Measurements from ENCODE around the gene SGO2.

The SGO2 gene

DNA sequence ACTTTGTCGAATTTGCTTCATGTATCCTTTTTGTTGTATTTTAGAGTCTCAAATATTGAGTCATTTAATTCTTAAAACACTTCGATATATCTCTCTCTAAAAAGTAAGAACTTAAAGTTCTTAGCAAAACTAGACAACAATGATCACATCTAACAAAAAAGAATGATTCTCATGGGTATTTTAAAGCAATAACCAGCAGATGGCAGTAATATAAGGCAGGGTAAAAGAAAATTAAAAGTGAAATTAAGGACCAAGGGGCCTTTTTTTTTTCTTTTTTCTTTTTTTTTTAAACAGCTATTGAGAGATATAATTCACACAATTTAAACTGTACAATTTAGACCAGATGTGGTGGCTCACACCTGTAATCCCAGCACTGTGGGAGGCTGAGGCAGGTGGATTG is 50.0 kb downstream of the SGO2 start:
- no peak overlapping the region for H3K4me3 ChIP-seq
- no peak for TF ChIP-seq Cebpa-rat (IDR thresholded peaks at IDR 0.05)
- peaks cover 50% of the 10 kb centered on the region for H3K36me3 ChIP-seq
- H3K27ac ChIP-seq: no peak overlapping the region
- no peaks in the 10 kb centered on the region for H4K20me1 ChIP-seq
- H3K9ac ChIP-seq: no peak overlapping the region
- H3K4me1 ChIP-seq: no peaks in the 10 kb centered on the region
- no peak overlapping the region for H3K4me2 ChIP-seq
- no peaks in the 10 kb centered on the region for H3K27me3 ChIP-seq
- H3K9me3 ChIP-seq: no peaks in the 10 kb centered on the region

DNA sequence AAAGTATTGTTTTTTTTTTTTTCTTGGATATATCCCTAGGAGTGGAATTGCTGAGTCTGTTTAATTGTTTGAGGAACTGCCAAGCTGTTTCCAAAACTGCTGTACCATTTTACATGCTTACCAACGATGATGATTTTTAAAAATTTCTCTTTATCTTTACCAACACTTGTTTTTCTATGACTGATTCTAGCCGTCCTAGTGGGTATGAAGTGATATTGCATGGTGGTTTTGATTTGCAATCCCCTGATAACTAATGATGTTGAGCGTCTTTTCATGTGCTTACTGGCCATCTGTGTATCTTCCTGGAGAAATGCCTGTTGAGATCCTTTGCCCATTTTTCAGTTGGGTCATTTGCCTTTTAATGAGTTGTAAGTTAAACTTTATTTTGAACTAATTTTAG is 51.0 kb downstream of the SGO2 start:
- H3K27me3 ChIP-seq: no peaks in the 10 kb centered on the region
- H4K20me1 ChIP-seq: no peaks in the 10 kb centered on the region
- no peaks in the 10 kb centered on the region for H3K9me3 ChIP-seq
- H3K36me3 ChIP-seq: peaks cover 40% of the 10 kb centered on the region
- H3K4me1 ChIP-seq: no peaks in the 10 kb centered on the region
- no peak overlapping the region for H3K4me3 ChIP-seq
- H3K9ac ChIP-seq: no peak overlapping the region
- H3K4me2 ChIP-seq: no peak overlapping the region
- TF ChIP-seq Cebpa-rat (IDR thresholded peaks at IDR 0.05): no peak
- H3K27ac ChIP-seq: no peak overlapping the region

DNA sequence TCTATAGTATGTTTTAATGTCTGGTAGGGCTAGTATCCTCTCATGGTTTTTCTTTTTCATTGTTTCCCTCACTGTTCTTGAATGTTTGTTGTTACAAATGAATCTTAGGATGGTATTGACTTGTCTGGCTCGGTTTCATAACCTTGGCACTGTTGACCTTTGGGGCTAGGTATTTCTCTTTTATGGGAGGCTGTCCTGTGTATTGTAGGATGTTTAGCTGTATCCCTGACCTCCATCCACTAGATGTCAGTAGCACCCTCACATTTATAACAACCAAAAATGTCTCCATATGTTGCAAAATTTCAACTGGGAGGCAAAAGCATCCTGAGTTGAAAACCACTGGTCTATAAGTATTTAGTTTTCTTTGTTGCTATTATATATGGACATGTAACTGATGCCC is 52.8 kb downstream of the SGO2 start:
- Histone ChIP-seq H3K4me1 (peaks cover under 1% of the 10 kb centered on the region; the same call in 1 of the 2 replicates), H3K4me2 (no peak overlapping the region), H4K20me1 (no peaks in the 10 kb centered on the region), H3K9me3 (no peaks in the 10 kb centered on the region), H3K4me3 (no peak overlapping the region), H3K27me3 (no peaks in the 10 kb centered on the region; the same call in 1 of the 2 replicates), H3K27ac (no peak overlapping the region), H3K9ac (no peak overlapping the region), H3K36me3 (peaks cover 28% of the 10 kb centered on the region)
- TF ChIP-seq Cebpa-rat (IDR thresholded peaks at IDR 0.05): no peak

DNA sequence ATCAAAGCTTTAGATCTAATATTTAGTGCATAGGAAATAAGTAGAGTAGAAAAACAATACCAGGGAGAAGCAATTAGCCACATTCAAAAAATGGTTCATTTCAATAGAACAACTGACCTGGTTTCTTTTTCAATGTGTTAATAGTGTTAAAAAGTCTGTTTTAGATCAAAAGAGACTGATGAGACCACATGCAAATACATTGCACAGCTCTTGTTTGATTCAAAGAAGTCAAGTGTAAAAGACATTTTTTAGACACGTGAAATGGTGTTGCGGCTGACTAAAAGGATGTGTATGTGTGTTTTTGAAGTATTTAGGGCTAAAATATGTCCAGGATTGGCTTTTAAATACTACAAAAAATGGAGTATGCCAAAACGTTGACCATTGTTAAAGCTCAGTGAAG is 58.6 kb downstream of the SGO2 start:
- peaks cover 8% of the 10 kb centered on the region; the same call in 1 of the 2 replicates for H4K20me1 ChIP-seq
- peaks cover 31% of the 10 kb centered on the region for H3K27me3 ChIP-seq
- H3K4me2 ChIP-seq: peak overlapping the region; percentile 78
- peaks cover 4% of the 10 kb centered on the region; the same call in 1 of the 2 replicates for H3K36me3 ChIP-seq
- no peak overlapping the region for H3K4me3 ChIP-seq
- TF ChIP-seq Cebpa-rat (IDR thresholded peaks at IDR 0.05): no peak
- H3K4me1 ChIP-seq: peaks cover 26% of the 10 kb centered on the region
- peaks cover 5% of the 10 kb centered on the region; the same call in 1 of the 2 replicates for H3K9me3 ChIP-seq
- H3K9ac ChIP-seq: no peak overlapping the region
- no peak overlapping the region for H3K27ac ChIP-seq

DNA sequence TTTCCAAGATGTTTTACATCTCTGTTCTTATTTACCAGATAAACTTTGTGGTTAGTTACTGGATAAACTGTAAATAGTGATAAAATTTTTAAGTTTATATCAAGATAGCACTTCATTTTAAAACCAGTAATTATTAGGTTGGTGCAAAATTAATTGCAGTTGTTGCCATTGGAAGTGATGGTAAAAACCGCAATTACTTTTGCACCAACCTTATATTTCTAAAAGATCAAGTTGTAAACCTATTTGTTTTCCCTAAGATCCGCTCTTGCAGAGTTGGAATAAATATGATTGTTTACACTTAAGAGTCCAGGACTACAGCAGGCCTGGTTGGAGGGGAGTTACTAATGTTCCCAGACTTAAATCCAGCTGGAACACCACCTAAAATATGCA is 59.3 kb downstream of the SGO2 start:
- peaks cover 31% of the 10 kb centered on the region for H3K27me3 ChIP-seq
- peaks cover 5% of the 10 kb centered on the region; the same call in 1 of the 2 replicates for H3K9me3 ChIP-seq
- H3K4me3 ChIP-seq: peak overlapping the region; percentile 54; the same call in 1 of the 2 replicates
- H3K36me3 ChIP-seq: peaks cover 3% of the 10 kb centered on the region; the same call in 1 of the 2 replicates
- H3K27ac ChIP-seq: no peak overlapping the region
- H3K4me2 ChIP-seq: peak overlapping the region; percentile 78
- H3K9ac ChIP-seq: no peak overlapping the region
- no peak for TF ChIP-seq Cebpa-rat (IDR thresholded peaks at IDR 0.05)
- H3K4me1 ChIP-seq: peaks cover 26% of the 10 kb centered on the region
- H4K20me1 ChIP-seq: peaks cover 8% of the 10 kb centered on the region; the same call in 1 of the 2 replicates

DNA sequence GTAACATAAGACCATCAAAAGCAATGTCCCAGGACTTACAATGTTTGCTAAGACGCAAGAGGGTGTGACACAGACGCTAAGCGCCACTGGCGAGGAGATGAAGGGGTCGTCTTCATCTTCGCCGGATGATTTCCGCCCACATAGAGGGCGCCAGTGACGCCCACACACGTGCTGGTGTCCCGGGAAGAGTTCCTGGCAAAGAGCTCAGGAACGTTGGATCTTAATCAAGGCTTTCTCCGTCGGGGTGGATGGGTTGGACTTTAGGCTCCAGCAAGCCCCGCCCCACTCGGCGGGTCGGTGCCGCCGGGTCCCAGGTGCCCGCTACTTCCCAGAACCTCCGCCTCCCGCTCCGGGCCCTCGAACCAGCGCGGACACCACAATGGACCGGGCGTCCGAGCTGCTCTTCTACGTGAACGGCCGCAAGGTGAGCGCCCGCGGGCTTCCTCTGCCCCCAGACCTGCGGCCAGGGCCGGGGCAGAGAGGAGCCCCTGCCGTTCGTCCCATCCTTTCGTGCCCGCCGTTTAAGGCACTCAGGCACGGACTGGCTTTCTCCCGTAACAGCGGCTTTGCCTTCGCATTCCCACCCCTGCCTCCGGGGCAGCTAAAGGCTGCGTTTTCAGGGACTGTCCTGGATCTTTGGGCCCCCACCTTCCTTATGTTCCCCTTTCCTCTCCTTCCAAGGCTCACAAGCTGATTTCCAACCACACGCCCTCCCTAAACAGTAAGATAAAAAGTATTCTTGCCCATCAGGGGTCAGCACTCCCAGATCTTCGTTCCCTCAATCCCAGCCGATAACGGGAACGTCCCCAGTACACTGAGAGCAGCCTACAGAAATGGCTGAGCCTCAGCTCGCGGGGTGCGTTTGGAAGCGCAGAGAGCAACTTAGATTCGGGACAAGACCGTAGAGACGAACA is 60.0 kb downstream of the SGO2 start, which contains the start of gene AOX1:
Gene AOX1 (plus strand): TSS at position 285 of the 914 bp plus-strand sequence. CDS start 95 bp downstream, at position 380.
- H3K27ac ChIP-seq: no peak within 1 kb of the TSS
- H3K27me3 ChIP-seq: peaks cover 31% of the 10 kb centered on the region
- TF ChIP-seq Cebpa-rat (IDR thresholded peaks at IDR 0.05): no peak
- H3K36me3 ChIP-seq: no peaks in the 10 kb centered on the region
- peak within 1 kb of the TSS; percentile 78 for H3K4me2 ChIP-seq
- peak within 1 kb of the TSS; percentile 54 for H3K4me3 ChIP-seq
- peaks cover 5% of the 10 kb centered on the region; the same call in 1 of the 2 replicates for H3K9me3 ChIP-seq
- H3K9ac ChIP-seq: no peak within 1 kb of the TSS
- peaks cover 26% of the 10 kb centered on the region for H3K4me1 ChIP-seq
- peaks cover 8% of the 10 kb centered on the region; the same call in 1 of the 2 replicates for H4K20me1 ChIP-seq

DNA sequence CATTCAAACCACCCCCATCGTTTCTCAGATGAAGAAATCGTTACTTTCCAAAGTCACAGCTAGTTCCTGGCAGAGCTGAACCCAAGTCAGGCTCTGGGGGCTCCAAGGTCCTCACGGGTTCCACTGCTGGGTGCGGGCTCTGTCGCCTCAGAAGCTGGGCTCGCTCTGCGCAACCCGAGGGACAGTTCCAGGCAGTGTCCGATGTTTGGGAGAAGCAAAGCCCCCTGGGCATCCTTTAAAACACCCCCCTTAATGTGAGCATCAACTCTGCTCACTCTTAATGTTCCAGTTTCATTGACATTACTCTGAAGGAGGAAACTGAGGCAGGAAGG is 60.6 kb downstream of the SGO2 start:
- Histone ChIP-seq H3K4me1 (peaks cover 26% of the 10 kb centered on the region), H3K36me3 (no peaks in the 10 kb centered on the region), H3K4me2 (no peak overlapping the region), H3K9ac (no peak overlapping the region), H3K27ac (no peak overlapping the region), H4K20me1 (peaks cover 8% of the 10 kb centered on the region; the same call in 1 of the 2 replicates), H3K27me3 (peaks cover 31% of the 10 kb centered on the region), H3K9me3 (peaks cover 5% of the 10 kb centered on the region; the same call in 1 of the 2 replicates), H3K4me3 (no peak overlapping the region)
- TF ChIP-seq Cebpa-rat (IDR thresholded peaks at IDR 0.05): no peak

DNA sequence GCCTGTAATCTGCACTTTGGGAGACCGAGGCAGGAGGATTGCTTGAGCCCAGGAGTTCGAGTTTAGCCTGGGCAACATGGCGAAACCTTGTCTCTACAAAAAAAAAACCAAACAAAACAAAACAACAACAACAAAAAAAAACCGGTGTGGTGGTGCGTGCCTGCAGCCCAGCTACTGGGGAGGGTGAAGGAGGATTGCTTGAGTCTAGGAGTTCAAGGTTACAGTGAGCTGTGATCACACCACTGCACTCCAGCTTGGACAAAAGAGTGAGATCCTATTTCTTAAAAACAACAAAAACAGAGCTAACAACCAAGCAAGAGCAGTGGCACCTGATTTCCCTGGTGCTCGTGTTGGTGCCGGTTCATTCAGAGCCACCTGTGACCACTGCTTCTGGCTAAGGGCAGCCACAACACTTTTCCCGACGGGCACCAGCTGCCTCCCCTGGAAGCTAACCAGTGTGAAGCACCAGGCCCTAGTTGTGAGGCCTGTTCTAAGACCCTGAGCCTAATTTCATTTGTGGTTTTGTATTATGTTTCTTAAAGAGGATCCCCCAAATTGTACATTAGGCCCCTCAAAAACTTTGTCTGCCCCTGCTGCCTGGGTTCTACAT is 61.1 kb downstream of the SGO2 start:
- Histone ChIP-seq H4K20me1 (peaks cover 8% of the 10 kb centered on the region; the same call in 1 of the 2 replicates), H3K9ac (no peak overlapping the region), H3K4me1 (peaks cover 26% of the 10 kb centered on the region), H3K4me3 (no peak overlapping the region), H3K27ac (no peak overlapping the region), H3K9me3 (peaks cover 5% of the 10 kb centered on the region; the same call in 1 of the 2 replicates), H3K4me2 (no peak overlapping the region), H3K27me3 (peaks cover 31% of the 10 kb centered on the region), H3K36me3 (no peaks in the 10 kb centered on the region)
- TF ChIP-seq Cebpa-rat (IDR thresholded peaks at IDR 0.05): no peak

DNA sequence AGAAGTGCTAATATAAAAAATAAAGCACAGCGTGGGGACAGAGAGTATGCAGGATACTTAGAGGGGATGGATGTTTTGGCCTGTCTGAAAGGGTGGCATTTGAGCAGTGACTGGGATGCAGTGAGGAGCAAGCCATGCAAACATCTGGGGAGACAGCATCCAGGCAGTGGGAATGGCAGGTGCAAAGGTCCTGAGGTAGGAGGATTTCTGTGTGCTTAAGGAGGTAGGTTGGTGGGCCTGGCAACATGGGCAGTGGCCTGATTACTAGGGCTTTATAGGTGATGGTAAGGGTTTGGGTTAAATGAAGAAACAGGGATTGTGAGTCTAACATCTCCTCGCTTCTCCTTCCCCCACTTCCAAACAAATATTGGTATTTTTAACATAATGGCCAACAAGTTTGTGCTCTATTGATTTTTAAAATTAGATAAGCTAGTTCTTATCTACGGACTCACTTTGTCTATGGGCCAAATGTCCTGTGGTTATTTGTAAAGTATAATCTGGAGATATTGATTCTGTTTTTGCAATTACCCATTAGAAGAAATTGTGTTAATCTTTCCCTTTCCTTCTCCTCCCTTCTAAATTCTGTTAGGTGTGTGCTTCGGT is 62.2 kb downstream of the SGO2 start:
- Histone ChIP-seq H3K4me2 (no peak overlapping the region), H3K4me3 (no peak overlapping the region), H3K27me3 (peaks cover 31% of the 10 kb centered on the region), H3K9ac (no peak overlapping the region), H3K36me3 (no peaks in the 10 kb centered on the region), H3K9me3 (peaks cover 5% of the 10 kb centered on the region; the same call in 1 of the 2 replicates), H4K20me1 (peaks cover 8% of the 10 kb centered on the region; the same call in 1 of the 2 replicates), H3K27ac (no peak overlapping the region), H3K4me1 (peaks cover 26% of the 10 kb centered on the region)
- no peak for TF ChIP-seq Cebpa-rat (IDR thresholded peaks at IDR 0.05)

All from BLaER1 (cell line).